Memory B cell (primary cell): Measurements from ENCODE around the gene PTPRN2.
"Not testable (repeated sequence)": the region's sequence is repeated elsewhere in the genome, so short reads cannot be mapped to it uniquely, and the experiment has no call there.

Experiments used
- ATAC-seq: fragments of 150-1000 bp; cut with Tn5 transposase; 2 replicates; pipeline ENCODE4 v1.10.0; 2021; ENCODE audit warnings: low read depth, mild to moderate bottlenecking, moderate library complexity
- DNase-seq, 2 donors: peaks; one replicate each; pipeline ENCODE4 v3.0.0; 2022; ENCODE audit warnings: low spot score in 2 of 2
- H3K27ac Mint-ChIP-seq: one replicate; pipeline ENCODE4 v1.8.0; 2022; ENCODE audit warnings: mild to moderate bottlenecking, moderate library complexity, mixed read lengths
- H3K27me3 Mint-ChIP-seq: one replicate; pipeline ENCODE4 v1.8.0; 2022; ENCODE audit warnings: mixed read lengths
- H3K36me3 Mint-ChIP-seq: one replicate; pipeline ENCODE4 v1.8.0; 2022; ENCODE audit warnings: mild to moderate bottlenecking, mixed read lengths
- H3K4me1 Mint-ChIP-seq: one replicate; pipeline ENCODE4 v1.8.0; 2022; ENCODE audit warnings: mixed read lengths
- H3K4me3 Mint-ChIP-seq: one replicate; pipeline ENCODE4 v1.8.0; 2022; ENCODE audit warnings: mild to moderate bottlenecking, moderate library complexity, mixed read lengths
- H3K9me3 Mint-ChIP-seq: one replicate; pipeline ENCODE4 v1.8.0; 2022; ENCODE audit warnings: mixed read lengths

Gene PTPRN2

DNA sequence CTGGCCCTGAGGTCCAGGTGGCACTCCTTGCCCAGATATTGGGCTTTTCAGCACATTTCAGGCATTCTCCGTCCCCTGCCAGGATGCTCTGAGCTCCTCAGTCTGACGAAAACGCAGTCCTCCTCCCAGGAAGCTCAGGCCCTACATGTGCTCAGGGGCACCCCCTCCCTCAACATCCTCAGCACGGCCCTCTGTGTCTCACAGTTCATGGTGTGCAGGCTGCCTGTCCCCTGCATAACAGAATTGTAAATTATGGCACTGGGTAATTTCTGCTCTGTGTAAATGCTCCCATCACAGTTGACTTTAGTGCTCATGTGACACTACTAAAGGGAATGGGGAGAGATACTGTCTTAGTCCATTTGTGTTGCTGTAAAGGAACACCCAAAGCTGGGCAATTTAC, 687.1 kb downstream of the PTPRN2 start:
- no peak for DNase-seq
- ATAC-seq, result no peak
- H3K36me3 Mint-ChIP-seq, result no peaks in the 10 kb centered on the region
- H3K9me3 Mint-ChIP-seq, result peaks cover 2% of the 10 kb centered on the region
- no peak overlapping the region for H3K27ac Mint-ChIP-seq
- H3K4me1 Mint-ChIP-seq, result no peaks in the 10 kb centered on the region
- no peaks in the 10 kb centered on the region for H3K27me3 Mint-ChIP-seq
- no peak overlapping the region for H3K4me3 Mint-ChIP-seq

DNA sequence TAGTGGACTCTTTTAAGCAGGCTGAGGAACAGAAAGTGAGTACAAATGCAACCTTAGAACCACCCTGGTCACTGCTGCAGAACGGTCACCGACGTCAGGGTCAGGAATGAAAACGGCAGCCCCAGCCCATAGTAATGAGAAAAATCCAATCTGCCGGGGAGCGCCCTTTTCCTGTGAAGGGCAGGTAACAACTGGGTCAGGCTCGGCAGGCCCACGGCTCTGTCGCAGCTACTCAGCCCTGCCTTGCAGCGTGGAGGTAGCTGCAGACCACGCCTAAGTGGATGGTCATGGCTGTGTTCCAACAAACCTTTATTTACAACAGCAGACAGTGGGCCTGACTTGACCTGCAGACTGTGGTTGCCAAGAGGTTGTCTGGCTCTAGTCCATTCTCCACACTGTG, 687.6 kb downstream of the PTPRN2 start:
- DNase-seq, result no peak
- ATAC-seq, result no peak
- Mint-ChIP-seq H3K4me3 (no peak overlapping the region), H3K4me1 (no peaks in the 10 kb centered on the region), H3K9me3 (peaks cover 2% of the 10 kb centered on the region), H3K27me3 (no peaks in the 10 kb centered on the region), H3K27ac (no peak overlapping the region), H3K36me3 (no peaks in the 10 kb centered on the region)

DNA sequence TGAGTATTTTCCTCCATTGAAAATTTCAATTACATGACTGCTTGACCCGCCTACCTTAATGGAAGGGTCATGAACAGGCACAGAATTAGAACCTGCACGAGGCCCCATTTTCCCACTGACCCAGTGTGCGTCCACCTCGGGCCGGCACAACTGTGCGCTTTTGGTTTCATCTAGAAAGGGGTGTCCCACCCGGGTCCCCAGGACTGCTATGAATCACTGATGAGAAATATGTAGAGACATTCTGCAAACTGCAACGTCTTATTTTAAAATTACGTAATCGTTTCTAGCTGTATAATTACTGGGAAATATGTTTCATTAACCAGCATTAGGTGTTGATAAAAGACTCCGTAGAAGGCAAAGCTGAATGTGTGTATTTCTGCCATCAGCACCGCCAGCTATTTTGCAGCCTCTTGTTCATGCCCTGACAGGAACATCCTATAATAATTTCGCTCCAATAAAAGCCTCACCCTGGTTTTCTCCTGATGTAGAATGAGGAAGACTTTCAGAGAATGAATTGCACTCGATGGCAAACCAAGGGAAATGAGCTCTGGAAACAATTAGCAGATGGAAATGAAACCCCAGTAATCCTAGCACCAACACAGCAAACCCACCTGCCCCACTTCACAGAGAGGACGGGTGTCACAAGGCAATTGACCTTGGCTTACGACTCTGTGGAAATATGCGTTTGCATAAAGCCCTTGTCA, 688.7 kb downstream of the PTPRN2 start:
- no peaks in the 10 kb centered on the region for H3K36me3 Mint-ChIP-seq
- no peaks in the 10 kb centered on the region for H3K27me3 Mint-ChIP-seq
- no peak for DNase-seq
- no peak overlapping the region for H3K4me3 Mint-ChIP-seq
- no peak for ATAC-seq
- no peak overlapping the region for H3K27ac Mint-ChIP-seq
- H3K9me3 Mint-ChIP-seq, result peaks cover 2% of the 10 kb centered on the region
- H3K4me1 Mint-ChIP-seq, result no peaks in the 10 kb centered on the region

DNA sequence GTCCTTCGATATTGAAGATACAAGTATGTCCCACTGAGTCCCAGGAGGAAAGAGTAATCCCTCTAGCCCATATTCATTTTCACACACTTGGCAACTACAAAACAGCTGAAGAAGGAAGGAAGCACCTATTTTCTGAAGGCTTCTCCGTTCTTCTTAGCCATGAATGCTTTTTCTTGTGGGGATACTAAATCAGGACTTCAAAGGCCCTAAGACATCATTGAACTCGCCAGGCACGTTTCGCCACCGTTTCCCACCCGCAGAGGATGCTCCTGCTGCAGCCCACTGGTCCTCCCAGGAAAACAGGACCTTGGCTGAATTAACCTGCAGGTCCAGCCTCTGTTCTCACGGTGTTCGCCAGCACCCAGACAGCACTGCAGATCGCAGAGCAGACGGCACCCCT, 689.4 kb downstream of the PTPRN2 start:
- DNase-seq (no peak), ATAC-seq (no peak)
- Mint-ChIP-seq H3K4me3 (no peak overlapping the region), H3K4me1 (no peaks in the 10 kb centered on the region), H3K36me3 (no peaks in the 10 kb centered on the region), H3K27ac (no peak overlapping the region), H3K27me3 (no peaks in the 10 kb centered on the region), H3K9me3 (peaks cover 2% of the 10 kb centered on the region)

DNA sequence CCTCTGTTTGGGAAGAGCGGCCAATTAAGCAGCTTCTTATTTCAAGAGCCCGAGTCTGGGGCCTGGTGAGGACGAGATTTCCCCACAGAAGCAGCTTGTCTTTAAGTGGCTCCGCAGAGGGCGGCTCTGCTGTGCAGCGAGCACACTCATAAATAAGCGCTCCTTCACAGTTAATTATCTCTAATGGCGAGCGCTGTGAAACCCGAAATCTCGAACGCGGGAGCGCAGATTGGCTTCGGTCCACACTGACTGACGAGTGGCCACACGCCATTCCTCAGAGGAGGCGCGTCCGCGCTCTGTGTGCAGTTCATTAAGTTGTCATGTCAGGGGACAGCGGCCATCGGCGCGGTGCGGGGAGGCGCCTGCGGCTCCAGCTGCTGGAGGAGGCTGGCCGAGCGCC, 689.9 kb downstream of the PTPRN2 start:
- no peak overlapping the region for H3K4me3 Mint-ChIP-seq
- no peak for DNase-seq
- H3K27ac Mint-ChIP-seq, result no peak overlapping the region
- no peaks in the 10 kb centered on the region for H3K4me1 Mint-ChIP-seq
- H3K27me3 Mint-ChIP-seq, result no peaks in the 10 kb centered on the region
- no peaks in the 10 kb centered on the region for H3K36me3 Mint-ChIP-seq
- H3K9me3 Mint-ChIP-seq, result no peaks in the 10 kb centered on the region
- no peak for ATAC-seq

DNA sequence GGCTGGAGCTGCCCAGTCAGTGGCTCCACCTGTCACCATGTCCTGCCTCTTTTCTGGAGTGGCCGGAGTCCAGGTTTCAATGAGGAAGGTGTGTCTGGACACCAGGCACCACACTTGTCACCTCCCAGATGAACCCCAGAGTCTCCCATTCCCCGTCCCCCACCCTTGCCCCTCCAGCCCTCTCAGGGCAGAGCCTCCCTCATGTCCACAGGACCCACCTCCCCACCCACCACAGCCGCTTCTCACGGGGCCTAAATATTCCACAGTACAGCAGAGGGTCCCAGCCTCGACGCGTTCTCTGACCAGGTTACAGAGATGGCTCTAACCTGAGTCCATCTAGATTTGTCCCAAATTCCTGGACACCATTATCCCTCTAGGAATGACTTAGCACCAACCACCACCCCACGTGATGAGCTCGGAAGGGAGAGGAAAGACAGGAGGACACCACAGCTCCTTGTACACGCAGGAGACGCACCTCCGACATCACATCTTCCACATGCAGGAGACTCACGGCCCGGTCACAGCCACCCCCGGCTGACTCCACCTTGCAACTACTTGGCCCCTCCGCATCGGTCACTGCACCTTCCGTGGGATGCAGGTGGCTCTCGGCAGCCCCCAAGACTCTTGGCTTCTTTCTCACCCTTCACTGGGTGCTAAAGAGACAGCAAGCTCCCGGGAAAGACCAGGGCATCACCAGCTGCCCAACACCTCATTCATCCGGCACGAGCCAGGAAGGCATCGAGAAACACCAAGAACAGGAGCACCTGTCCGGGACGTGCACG, 690.7 kb downstream of the PTPRN2 start:
- H3K9me3 Mint-ChIP-seq, result no peaks in the 10 kb centered on the region
- no peak overlapping the region for H3K4me3 Mint-ChIP-seq

GRCh38 chr7:157896376-157896675, 691.3 kb downstream of the PTPRN2 start:
- H3K36me3 Mint-ChIP-seq, H3K27ac Mint-ChIP-seq, H3K27me3 Mint-ChIP-seq, H3K9me3 Mint-ChIP-seq, DNase-seq, H3K4me1 Mint-ChIP-seq, H3K4me3 Mint-ChIP-seq, ATAC-seq: not testable (repeated sequence)

More for the DNA sequence above, 690.7 kb downstream of the PTPRN2 start:
- Mint-ChIP-seq H3K4me1 (no peaks in the 10 kb centered on the region), H3K27ac (no peak overlapping the region), H3K27me3 (no peaks in the 10 kb centered on the region), H3K36me3 (no peaks in the 10 kb centered on the region)
- no peak for ATAC-seq
- DNase-seq, result no peak

DNA sequence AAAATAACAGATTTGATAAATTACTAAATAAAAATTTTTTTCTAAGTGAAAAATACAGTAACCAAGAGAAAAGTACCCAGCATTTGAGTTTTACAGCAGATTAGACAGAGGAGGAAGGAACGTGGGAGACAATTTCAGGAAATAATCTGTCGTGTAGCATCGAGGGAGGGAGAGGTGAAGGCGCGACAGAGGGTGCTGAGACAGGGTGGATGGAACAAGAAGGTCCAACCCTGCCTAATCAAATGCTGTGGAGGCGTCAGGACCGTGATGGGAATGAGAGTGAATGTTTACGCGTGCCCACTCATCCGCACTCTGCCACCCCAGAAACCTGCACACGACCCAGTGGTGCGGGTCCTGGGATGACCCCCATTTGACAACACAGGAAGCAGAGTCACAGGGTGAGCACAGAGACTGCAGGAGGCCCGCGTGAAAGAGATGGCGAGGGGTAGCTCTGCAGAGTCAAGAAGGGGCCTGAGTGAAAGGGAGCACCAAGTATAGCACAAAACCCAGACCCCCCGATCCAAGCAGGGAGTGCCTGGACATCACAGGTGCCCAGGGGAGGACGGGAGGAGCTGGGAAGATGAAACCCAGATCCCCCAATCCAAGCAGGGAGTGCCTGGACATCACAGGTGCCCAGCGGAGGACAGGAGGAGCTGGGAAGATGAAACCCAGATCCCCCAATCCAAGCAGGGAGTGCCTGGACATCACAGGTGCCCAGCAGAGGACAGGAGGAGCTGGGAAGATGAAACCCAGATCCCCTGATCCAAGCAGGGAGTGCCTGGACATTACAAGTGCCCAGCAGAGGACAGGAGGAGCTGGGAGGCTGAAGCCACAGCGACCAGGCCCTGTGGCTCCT, 691.9 kb downstream of the PTPRN2 start:
- no peaks in the 10 kb centered on the region for H3K4me1 Mint-ChIP-seq
- no peak overlapping the region for H3K4me3 Mint-ChIP-seq
- ATAC-seq (no peak), DNase-seq (no peak)
- H3K27me3 Mint-ChIP-seq, result peaks cover 2% of the 10 kb centered on the region
- H3K9me3 Mint-ChIP-seq, result no peaks in the 10 kb centered on the region
- H3K27ac Mint-ChIP-seq, result no peak overlapping the region
- no peaks in the 10 kb centered on the region for H3K36me3 Mint-ChIP-seq

- not testable (repeated sequence) for H3K4me1 Mint-ChIP-seq, H3K36me3 Mint-ChIP-seq, H3K4me3 Mint-ChIP-seq, H3K27me3 Mint-ChIP-seq, H3K27ac Mint-ChIP-seq, DNase-seq, H3K9me3 Mint-ChIP-seq, ATAC-seq
Measured at GRCh38 chr7:157895098-157895497, 692.5 kb downstream of the PTPRN2 start.

- Mint-ChIP-seq H3K4me3 (no peak overlapping the region), H3K27me3 (peaks cover 5% of the 10 kb centered on the region), H3K9me3 (no peaks in the 10 kb centered on the region), H3K4me1 (no peaks in the 10 kb centered on the region), H3K27ac (no peak overlapping the region), H3K36me3 (no peaks in the 10 kb centered on the region)
- DNase-seq, result no peak
- ATAC-seq, result no peak
Measured at GRCh38 chr7:157893535-157894044, 694.0 kb downstream of the PTPRN2 start.

DNA sequence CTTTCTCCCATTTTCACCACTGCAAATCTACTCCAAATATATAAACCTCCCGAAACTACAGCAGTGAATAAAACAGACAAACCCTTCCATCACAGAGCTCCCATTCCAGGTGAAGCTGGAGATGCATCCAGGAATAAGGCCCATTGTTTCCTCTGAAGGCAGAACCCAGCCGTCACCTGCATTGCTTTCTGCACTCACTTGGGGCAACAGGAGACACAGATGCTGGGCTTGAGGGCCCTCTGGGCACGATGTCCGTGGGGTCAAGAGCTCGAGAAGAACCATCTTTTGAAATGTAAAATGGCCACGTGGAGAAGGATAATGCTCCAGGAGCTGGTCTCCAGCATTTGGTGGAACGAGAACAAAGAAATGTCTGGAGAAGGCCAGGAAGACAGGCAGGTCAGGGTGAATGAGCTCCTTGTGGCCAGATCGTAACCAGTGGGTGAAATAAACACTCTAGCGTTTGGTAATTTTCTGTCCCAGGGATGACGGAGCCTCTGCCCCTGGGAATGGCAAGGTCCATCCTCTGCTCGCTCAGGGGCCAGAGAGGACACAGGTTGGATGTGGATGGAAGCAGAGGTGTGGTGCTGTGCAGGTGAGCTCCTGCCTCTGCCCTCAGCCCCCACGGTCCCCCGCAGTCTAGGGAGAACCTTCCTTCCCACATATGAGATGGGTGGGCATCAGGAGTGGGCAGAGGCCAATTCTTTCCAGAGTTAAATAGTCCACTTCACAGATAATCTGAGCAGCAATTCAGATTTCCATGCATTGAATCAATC, 694.7 kb downstream of the PTPRN2 start:
- DNase-seq (no peak), ATAC-seq (no peak)
- no peaks in the 10 kb centered on the region for H3K4me1 Mint-ChIP-seq
- H3K9me3 Mint-ChIP-seq, result no peaks in the 10 kb centered on the region
- no peak overlapping the region for H3K4me3 Mint-ChIP-seq
- no peak overlapping the region for H3K27ac Mint-ChIP-seq
- H3K27me3 Mint-ChIP-seq, result peaks cover 5% of the 10 kb centered on the region
- no peaks in the 10 kb centered on the region for H3K36me3 Mint-ChIP-seq

- H3K27ac Mint-ChIP-seq, result no peak overlapping the region
- no peaks in the 10 kb centered on the region for H3K4me1 Mint-ChIP-seq
Measured at GRCh38 chr7:157890921-157891401, 696.7 kb downstream of the PTPRN2 start.

GRCh38 chr7:157889480-157889879, 698.1 kb downstream of the PTPRN2 start:
- H3K36me3 Mint-ChIP-seq, result no peaks in the 10 kb centered on the region
- no peak for ATAC-seq
- no peak overlapping the region for H3K27ac Mint-ChIP-seq

More at GRCh38 chr7:157890921-157891401, 696.7 kb downstream of the PTPRN2 start:
- H3K27me3 Mint-ChIP-seq, result peaks cover 5% of the 10 kb centered on the region
- DNase-seq (no peak), ATAC-seq (no peak)
- no peaks in the 10 kb centered on the region for H3K36me3 Mint-ChIP-seq
- H3K9me3 Mint-ChIP-seq, result no peaks in the 10 kb centered on the region
- H3K4me3 Mint-ChIP-seq, result no peak overlapping the region

More at GRCh38 chr7:157889480-157889879, 698.1 kb downstream of the PTPRN2 start:
- H3K9me3 Mint-ChIP-seq, result no peaks in the 10 kb centered on the region
- H3K4me1 Mint-ChIP-seq, result no peaks in the 10 kb centered on the region
- no peak overlapping the region for H3K4me3 Mint-ChIP-seq
- DNase-seq, result no peak
- peaks cover 5% of the 10 kb centered on the region for H3K27me3 Mint-ChIP-seq
